HG02884 (cell line): ENCODE data around the gene GHRHR.

Experiments
- ATAC-seq: cut with Tn5 transposase; IDR thresholded peaks from one replicate; pipeline ENCODE4 v1.9.1; 2021; ENCODE audit warnings: mild to moderate bottlenecking, moderate library complexity; ENCODE audit not compliant: unreplicated experiment

The GHRHR gene

GRCh38 chr7:30983914-30984247, 20.1 kb downstream of the GHRHR start:
- no peak for ATAC-seq

GRCh38 chr7:30984359-30985107, 20.8 kb downstream of the GHRHR start:
- no peak for ATAC-seq

- no peak for ATAC-seq
Observed at GRCh38 chr7:30985756-30986155, 22.0 kb downstream of the GHRHR start.

- no peak for ATAC-seq
Observed at GRCh38 chr7:30986331-30986730, 22.6 kb downstream of the GHRHR start.

GRCh38 chr7:30986738-30987137, 23.0 kb downstream of the GHRHR start:
- no peak for ATAC-seq

- no peak for ATAC-seq
Observed at GRCh38 chr7:30987178-30987577, 23.4 kb downstream of the GHRHR start.

- no peak for ATAC-seq
Observed at GRCh38 chr7:30987936-30988335, 24.2 kb downstream of the GHRHR start.

- no peak for ATAC-seq
Observed at GRCh38 chr7:30988351-30989005, 24.7 kb downstream of the GHRHR start.

- ATAC-seq = no peak
Observed at GRCh38 chr7:30989008-30989823, 25.5 kb downstream of the GHRHR start.

- no peak for ATAC-seq
Observed at GRCh38 chr7:30989824-30990672, 26.3 kb downstream of the GHRHR start.

GRCh38 chr7:30990673-30991170, 27.0 kb downstream of the GHRHR start:
- ATAC-seq = no peak

GRCh38 chr7:30992414-30992813, 28.7 kb downstream of the GHRHR start:
- no peak for ATAC-seq

GRCh38 chr7:30994206-30995100, 30.7 kb downstream of the GHRHR start:
- ATAC-seq = no peak

GRCh38 chr7:30995536-30995935, 31.8 kb downstream of the GHRHR start:
- no peak for ATAC-seq

- no peak for ATAC-seq
Observed at GRCh38 chr7:30996256-30996655, 32.5 kb downstream of the GHRHR start.

GRCh38 chr7:30996883-30997282, 33.1 kb downstream of the GHRHR start:
- ATAC-seq = no peak

- no peak for ATAC-seq
Observed at GRCh38 chr7:30997316-30997715, 33.6 kb downstream of the GHRHR start.

- no peak for ATAC-seq
Observed at GRCh38 chr7:30998180-30998579, 34.4 kb downstream of the GHRHR start.

- ATAC-seq = no peak
Observed at GRCh38 chr7:31000161-31000693, 36.5 kb downstream of the GHRHR start.
